ENCODE measurements around the gene CUL1. TPM values are rescaled to one million over a fixed set of nuclear protein-coding genes. Genes with fewer than 3 reads are reported as not detected.

The CUL1 gene
- total and polyA plus RNA-seq, 11 donors, result 17.5 to 58.3 (median 43.6) TPM

DNA sequence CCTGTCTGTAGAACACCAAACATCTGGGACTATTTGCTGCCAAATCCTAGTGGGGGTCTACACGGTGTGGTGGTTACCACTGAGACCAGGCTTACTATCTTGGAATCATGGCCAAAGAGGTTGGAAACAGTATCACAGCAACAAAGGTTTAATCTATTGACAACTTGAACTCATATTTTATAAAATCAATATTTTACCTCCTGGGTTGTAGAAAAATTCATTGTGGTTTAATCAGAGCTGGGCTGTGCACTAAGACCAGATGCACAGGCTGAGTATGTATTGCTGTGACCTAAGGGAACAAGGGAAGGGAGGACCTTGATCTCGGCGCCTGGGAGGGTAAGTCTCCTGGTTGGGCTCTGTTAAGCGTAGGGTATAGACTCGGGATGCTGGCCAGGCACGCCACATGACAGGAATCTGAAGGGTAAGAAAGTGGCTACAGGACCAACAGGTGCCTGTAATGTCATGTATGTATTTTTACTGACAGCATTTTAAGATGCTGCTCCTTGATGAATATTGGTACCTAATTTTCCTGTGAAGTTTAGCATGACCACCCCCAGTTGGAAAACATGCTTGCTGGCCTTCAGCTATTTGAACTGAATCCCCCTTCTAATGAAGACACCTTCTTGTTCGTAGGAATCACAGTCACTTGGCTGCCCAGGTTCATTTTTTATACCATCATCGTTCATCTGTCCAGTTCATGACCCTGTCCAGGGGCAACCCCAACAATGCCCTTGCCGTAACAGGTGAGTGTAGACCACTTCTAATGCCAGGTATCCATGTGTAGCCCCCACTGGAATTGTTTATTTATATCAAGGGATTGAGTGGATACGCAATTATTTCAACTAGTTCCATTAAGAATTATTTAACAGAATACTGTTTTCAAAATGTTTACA lies 105.9 kb downstream of the CUL1 start:
- Histone ChIP-seq H3K4me1 (no peaks in the 10 kb centered on the region), H3K27ac (no peak overlapping the region), H3K9me3 (no peaks in the 10 kb centered on the region), H3K4me3 (no peak overlapping the region), H3K27me3 (no peaks in the 10 kb centered on the region), H3K36me3 (peaks cover 0 to 84% (median 48%) of the 10 kb centered on the region in 9 donors)
- DNase-seq (no peak), ATAC-seq (no peak)
- WGBS, 4 donors, result 85 to 92% (median 85%) methylated on average over 10 of the region's 10 CpGs
- TF ChIP-seq POLR2A (IDR thresholded peaks at IDR 0.05), result no peak
- TF ChIP-seq, protein P1, sequence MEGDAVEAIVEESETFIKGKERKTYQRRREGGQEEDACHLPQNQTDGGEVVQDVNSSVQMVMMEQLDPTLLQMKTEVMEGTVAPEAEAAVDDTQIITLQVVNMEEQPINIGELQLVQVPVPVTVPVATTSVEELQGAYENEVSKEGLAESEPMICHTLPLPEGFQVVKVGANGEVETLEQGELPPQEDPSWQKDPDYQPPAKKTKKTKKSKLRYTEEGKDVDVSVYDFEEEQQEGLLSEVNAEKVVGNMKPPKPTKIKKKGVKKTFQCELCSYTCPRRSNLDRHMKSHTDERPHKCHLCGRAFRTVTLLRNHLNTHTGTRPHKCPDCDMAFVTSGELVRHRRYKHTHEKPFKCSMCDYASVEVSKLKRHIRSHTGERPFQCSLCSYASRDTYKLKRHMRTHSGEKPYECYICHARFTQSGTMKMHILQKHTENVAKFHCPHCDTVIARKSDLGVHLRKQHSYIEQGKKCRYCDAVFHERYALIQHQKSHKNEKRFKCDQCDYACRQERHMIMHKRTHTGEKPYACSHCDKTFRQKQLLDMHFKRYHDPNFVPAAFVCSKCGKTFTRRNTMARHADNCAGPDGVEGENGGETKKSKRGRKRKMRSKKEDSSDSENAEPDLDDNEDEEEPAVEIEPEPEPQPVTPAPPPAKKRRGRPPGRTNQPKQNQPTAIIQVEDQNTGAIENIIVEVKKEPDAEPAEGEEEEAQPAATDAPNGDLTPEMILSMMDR (IDR thresholded peaks at IDR 0.05), result no peak
- intact Hi-C loops (cut with DNase I), result no loop called here

DNA sequence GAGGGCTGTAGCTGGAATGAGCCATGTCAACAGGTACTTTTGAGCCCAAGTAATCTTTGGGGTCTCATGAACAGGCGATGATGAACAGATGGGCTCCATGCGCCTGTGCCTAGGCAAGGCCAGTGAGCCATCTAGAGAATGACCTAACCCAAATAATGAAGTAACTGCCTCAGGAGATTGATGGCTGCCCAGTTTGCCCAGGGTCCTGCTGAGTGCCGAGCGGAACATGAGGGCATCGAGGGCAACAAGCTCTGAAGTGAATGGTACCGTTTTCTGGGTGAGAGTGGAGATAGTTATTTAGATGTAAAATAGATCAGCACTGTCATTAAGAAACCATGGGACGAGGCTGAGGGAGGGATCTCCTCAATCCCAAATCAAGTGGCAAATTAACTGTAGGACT lies 107.5 kb downstream of the CUL1 start:
- Histone ChIP-seq H3K36me3 (peaks cover 0 to 82% (median 32%) of the 10 kb centered on the region in 9 donors), H3K4me1 (no peaks in the 10 kb centered on the region), H3K27me3 (no peaks in the 10 kb centered on the region), H3K27ac (no peak overlapping the region), H3K4me3 (no peak overlapping the region), H3K9me3 (no peaks in the 10 kb centered on the region)
- intact Hi-C loops (cut with DNase I), result no loop called here
- DNase-seq (no peak), ATAC-seq (no peak)
- WGBS, 4 donors, result 84 to 91% (median 90%) methylated on average over 7 of the region's 7 CpGs
- TF ChIP-seq, protein P1 (IDR thresholded peaks at IDR 0.05), result no peak
- TF ChIP-seq POLR2A (IDR thresholded peaks at IDR 0.05), result no peak

DNA sequence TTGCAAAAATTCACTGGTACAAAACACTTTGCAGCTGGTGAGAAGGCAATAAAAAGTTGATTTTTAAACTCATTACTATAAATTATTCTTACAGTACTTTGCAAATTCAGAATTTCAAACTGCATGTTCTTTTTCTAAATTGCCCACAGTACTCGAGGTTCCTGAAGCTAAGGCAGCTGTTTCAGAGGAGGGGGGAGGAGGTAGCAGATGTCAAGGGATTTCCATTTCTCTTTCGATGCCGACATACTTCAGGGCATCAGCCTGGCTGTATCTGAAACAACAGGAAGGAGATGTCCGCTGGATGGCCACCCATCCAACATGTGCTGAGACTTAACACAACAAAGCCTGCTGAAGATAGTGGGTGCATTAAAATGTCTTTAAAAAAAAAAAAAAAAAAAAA lies 108.7 kb downstream of the CUL1 start:
- 64 to 78% (median 72%) methylated on average over 4 of the region's 4 CpGs for WGBS, 4 donors
- DNase-seq (no peak), ATAC-seq (no peak)
- H3K4me1 ChIP-seq, result no peaks in the 10 kb centered on the region
- intact Hi-C loops (cut with DNase I), result no loop called here
- no peaks in the 10 kb centered on the region for H3K9me3 ChIP-seq
- TF ChIP-seq POLR2A (IDR thresholded peaks at IDR 0.05), result no peak
- TF ChIP-seq, protein P1 (IDR thresholded peaks at IDR 0.05), result no peak
- no peak overlapping the region for H3K27ac ChIP-seq
- peaks cover 0 to 80% (median 21%) of the 10 kb centered on the region in 9 donors for H3K36me3 ChIP-seq
- no peaks in the 10 kb centered on the region for H3K27me3 ChIP-seq
- no peak overlapping the region for H3K4me3 ChIP-seq

DNA sequence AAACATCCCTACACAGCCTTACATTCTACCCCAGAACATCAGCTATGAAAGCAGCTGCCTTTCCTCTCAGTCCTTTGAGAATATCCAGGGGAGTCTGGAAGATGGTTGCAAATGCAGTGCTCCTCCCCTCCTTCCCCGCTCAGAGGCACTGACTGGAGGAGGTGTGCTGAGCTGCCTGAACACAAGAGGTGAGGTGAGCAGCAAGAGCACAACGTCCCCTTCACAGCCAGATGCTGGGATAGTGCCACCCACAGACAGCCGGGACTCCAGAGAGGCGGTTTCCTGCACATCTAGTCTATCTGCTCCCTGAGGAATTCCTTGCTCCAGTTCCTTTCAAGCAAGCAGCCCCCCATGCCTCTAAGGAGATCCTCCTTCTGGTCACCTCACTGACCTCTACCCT lies 111.2 kb downstream of the CUL1 start:
- peaks cover 0 to 78% (median 21%) of the 10 kb centered on the region in 9 donors for H3K36me3 ChIP-seq
- WGBS, 4 donors, result 68 to 81% (median 73%) methylated on average over 4 of the region's 4 CpGs
- H3K4me3 ChIP-seq, result no peak overlapping the region
- H3K4me1 ChIP-seq, result no peaks in the 10 kb centered on the region
- intact Hi-C loops (cut with DNase I), result no loop called here
- no peak for TF ChIP-seq POLR2A (IDR thresholded peaks at IDR 0.05)
- TF ChIP-seq, protein P1 (IDR thresholded peaks at IDR 0.05), result no peak
- H3K9me3 ChIP-seq, result no peaks in the 10 kb centered on the region
- no peaks in the 10 kb centered on the region for H3K27me3 ChIP-seq
- DNase-seq (no peak), ATAC-seq (no peak)
- H3K27ac ChIP-seq, result no peak overlapping the region
